Adrenal gland (tissue), 12 donors: ENCODE results near the gene UBTF. TPM values are rescaled to one million over a fixed set of nuclear protein-coding genes. Genes with fewer than 3 reads are reported as not detected.
A peak's percentile ranks its signal among the peaks of the same experiment; 100 is the strongest.

Experiments
- DNase-seq, 7 donors: peaks; one replicate each; pipeline ENCODE4 v3.0.0-alpha.2; 2019 to 2020
- H3K27ac ChIP-seq, 5 donors: fragments of 200-600 bp; sonication (generic) in 4 of 5; 1 replicate in 3 of 5; 2 replicates in 2 of 5; pipeline versions ENCODE4 v1.5.1 to v1.8.0; 2016 to 2020; ENCODE audit warnings: mild to moderate bottlenecking in 1 of 5
- H3K27me3 ChIP-seq: fragments of 200-600 bp; 2 replicates; pipeline ENCODE4 v1.8.0; 2021
- H3K36me3 ChIP-seq, 2 donors: fragments of 200-600 bp; replicated peaks in 1 of 2; 1 replicate in 1 of 2; 2 replicates in 1 of 2; pipeline versions ENCODE4 v1.5.1 to v1.8.0; 2018 to 2022
- H3K4me1 ChIP-seq, 2 donors: fragments of 200-600 bp; replicated peaks in 1 of 2; 1 replicate in 1 of 2; 2 replicates in 1 of 2; pipeline versions ENCODE4 v1.5.1 to v1.8.0; 2018 to 2021
- H3K4me3 ChIP-seq, 4 donors: fragments of 200-600 bp; sonication (generic) in 3 of 4; one replicate each; pipeline ENCODE4 v1.5.1; 2016 to 2018
- H3K9me3 ChIP-seq, 3 donors: fragments of 200-600 bp; sonication (generic) in 1 of 3; replicated peaks in 1 of 3; 1 replicate in 2 of 3; 2 replicates in 1 of 3; pipeline versions ENCODE4 v1.5.1 to v1.8.0; 2016 to 2021
- POLR2A ChIP-seq, 2 donors: fragments of 450-650 bp; IDR thresholded peaks; one replicate each; pipeline ENCODE4 v1.6.1; 2017; ENCODE audit warnings: antibody characterized with exemption in 2 of 2, mild to moderate bottlenecking in 2 of 2, moderate library complexity in 1 of 2
- WGBS, 4 donors: extraction: QIAGEN DNeasy Blood & Tissue Kit in 2 of 4; methylation state at CpG; one replicate each; pipeline versions ENCODE4 v1.1.5 to v1.1.7; 2013 to 2017; 5-methylcytosine and 5-hydroxymethylcytosine counted together
- intact Hi-C, 2 donors: fragments of 100-400 bp; cut with DNase I; formaldehyde crosslinking; loops; one replicate each; pipeline versions ENCODE4 v1.14.1 to v1.15.0; 2022 to 2023
- polyA plus RNA-seq, 3 donors: library from polyadenylated mRNA; stranded (reverse); fragments of 200-250 nt in 2 of 3; fragments of 350-450 nt in 1 of 3; fragmentation: Illumina TruSeq in 1 of 3; extraction: RNeasy Lipid Tissue Mini Kit (QIAGEN cat#74804) in 1 of 3; gene quantifications; one replicate each; pipeline ENCODE4 v1.2.3, GENCODE V29; 2013 to 2014
- total RNA-seq, 9 donors: library from RNA; depleted of rRNA in 4 of 9; stranded (reverse); fragments of >200 nt in 4 of 9; fragments of 120-200 nt in 1 of 9; fragmentation: NEBNext Ultra II Directional in 1 of 9; extraction: Animal tissue kit (Norgen Biotek cat#: 25700) in 1 of 9; gene quantifications; one replicate each; pipeline versions ENCODE4 v1.1.0 to v1.2.4, GENCODE V29; 2013 to 2023
- TF ChIP-seq, protein P1 (sequence below), 6 experiments: fragments of 450-650 bp in 4 of 6; fragments of 200-600 bp in 2 of 6; sonication (generic) in 1 of 6; IDR thresholded peaks; 1 replicate in 5 of 6; 2 replicates in 1 of 6; pipeline versions ENCODE4 v1.5.1 to v1.8.0; 2016 to 2021; ENCODE audit warnings: antibody characterized with exemption in 6 of 6, mild to moderate bottlenecking in 2 of 6, moderate library complexity in 1 of 6
- donor health status: healthy with polysubstance abuse.
- donor health status: Bipolar disorder and iron deficiency.
- donor health status: DM: yes; HTN: yes; CAD: no.
- donor health status: DM: no; HTN: no; CAD: no.
- donor health status: DM: no; HTN: no; CAD: no.
- donor health status: DM: yes; HTN: yes; CAD: no.

Gene UBTF
- total and polyA plus RNA-seq, 12 donors = 37.1 to 92.6 (median 64.3) TPM

DNA sequence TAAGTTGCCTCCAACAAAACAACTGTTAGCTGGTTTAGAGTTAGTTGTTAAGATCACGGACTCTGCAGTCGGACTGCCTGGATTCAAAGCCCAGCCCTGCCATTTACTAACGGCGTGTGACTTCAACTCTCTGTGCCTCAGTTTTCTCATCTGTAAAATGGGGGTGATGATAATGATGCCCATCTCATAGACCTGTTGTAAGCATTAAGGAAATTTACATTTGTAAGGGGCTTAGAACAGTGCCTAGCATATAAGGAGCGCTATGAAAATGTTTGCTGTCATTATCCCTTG lies 47.6 kb upstream of the UBTF start:
- TF ChIP-seq, protein P1, sequence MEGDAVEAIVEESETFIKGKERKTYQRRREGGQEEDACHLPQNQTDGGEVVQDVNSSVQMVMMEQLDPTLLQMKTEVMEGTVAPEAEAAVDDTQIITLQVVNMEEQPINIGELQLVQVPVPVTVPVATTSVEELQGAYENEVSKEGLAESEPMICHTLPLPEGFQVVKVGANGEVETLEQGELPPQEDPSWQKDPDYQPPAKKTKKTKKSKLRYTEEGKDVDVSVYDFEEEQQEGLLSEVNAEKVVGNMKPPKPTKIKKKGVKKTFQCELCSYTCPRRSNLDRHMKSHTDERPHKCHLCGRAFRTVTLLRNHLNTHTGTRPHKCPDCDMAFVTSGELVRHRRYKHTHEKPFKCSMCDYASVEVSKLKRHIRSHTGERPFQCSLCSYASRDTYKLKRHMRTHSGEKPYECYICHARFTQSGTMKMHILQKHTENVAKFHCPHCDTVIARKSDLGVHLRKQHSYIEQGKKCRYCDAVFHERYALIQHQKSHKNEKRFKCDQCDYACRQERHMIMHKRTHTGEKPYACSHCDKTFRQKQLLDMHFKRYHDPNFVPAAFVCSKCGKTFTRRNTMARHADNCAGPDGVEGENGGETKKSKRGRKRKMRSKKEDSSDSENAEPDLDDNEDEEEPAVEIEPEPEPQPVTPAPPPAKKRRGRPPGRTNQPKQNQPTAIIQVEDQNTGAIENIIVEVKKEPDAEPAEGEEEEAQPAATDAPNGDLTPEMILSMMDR (IDR thresholded peaks at IDR 0.05) = no peak
- TF ChIP-seq POLR2A (IDR thresholded peaks at IDR 0.05) = no peak
- H3K4me3 ChIP-seq = no peak overlapping the region

DNA sequence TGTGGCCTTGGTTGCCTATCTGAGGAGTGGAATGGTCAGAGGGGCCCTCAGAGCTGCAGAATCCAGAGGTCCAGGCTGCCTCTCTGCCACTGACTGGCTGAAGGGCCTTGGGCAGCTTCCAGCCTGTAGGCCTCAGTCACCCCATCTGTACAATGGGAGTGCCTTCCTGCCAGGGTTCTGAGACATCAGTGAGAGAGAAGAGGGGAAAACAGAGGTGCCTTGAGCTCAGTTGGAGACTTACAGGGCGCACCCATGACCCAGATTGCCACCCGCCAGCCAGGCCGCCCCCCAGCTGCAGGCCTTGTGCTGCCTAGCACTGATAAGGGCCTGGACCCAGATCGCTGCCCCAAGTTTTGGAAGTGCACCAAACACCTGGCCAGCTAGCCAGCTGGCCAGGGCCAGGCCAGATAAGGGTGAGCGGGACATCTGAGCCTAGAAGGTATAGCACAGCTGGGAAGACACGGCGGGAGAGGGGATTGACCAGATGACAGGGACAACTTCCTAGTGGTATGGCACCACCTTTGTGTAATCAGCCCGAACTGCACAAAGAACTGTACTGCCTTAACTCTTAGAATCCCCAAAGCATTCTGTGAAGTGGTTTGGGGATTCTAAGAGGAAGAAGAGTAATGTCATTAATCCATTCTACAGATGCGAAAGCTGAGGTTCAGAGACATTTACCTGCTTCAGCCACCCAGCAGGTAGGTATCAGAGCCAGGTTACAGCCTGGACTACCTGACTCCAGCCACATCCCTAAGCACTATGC lies 47.1 kb upstream of the UBTF start:
- H3K27me3 ChIP-seq = no peaks in the 10 kb centered on the region
- H3K4me1 ChIP-seq = no peaks in the 10 kb centered on the region
- TF ChIP-seq POLR2A (IDR thresholded peaks at IDR 0.05) = no peak
- TF ChIP-seq, protein P1 (IDR thresholded peaks at IDR 0.05) = peak in 1 of 6 experiments; percentile 20
- H3K9me3 ChIP-seq = no peaks in the 10 kb centered on the region
- no peak overlapping the region for H3K4me3 ChIP-seq
- intact Hi-C loops = no loop called here
- peak in 5 of 7 donors; percentile 24 to 64 (median 46) for DNase-seq
- 45 to 59% (median 55%) methylated on average over 6 to 9 of the region's 9 CpGs for WGBS, 4 donors
- H3K36me3 ChIP-seq = no peaks in the 10 kb centered on the region
- H3K27ac ChIP-seq = no peak overlapping the region

More for the DNA sequence above, 47.6 kb upstream of the UBTF start:
- whole genome bisulfite sequencing, 4 donors = 88 to 93% (median 90%) methylated on average over 5 of the region's 5 CpGs
- no peak overlapping the region for H3K27ac ChIP-seq
- no peaks in the 10 kb centered on the region for H3K4me1 ChIP-seq
- intact Hi-C loops = no loop called here
- no peaks in the 10 kb centered on the region for H3K36me3 ChIP-seq
- no peaks in the 10 kb centered on the region for H3K9me3 ChIP-seq
- no peaks in the 10 kb centered on the region for H3K27me3 ChIP-seq
- DNase-seq = no peak

GRCh38 chr17:44263345-44263902 lies 43.9 kb upstream of the UBTF start:
- Histone ChIP-seq H3K9me3 (no peaks in the 10 kb centered on the region), H3K27me3 (no peaks in the 10 kb centered on the region), H3K4me1 (no peaks in the 10 kb centered on the region), H3K27ac (no peak overlapping the region), H3K36me3 (no peaks in the 10 kb centered on the region), H3K4me3 (no peak overlapping the region)
- intact Hi-C loops = no loop called here
- TF ChIP-seq, protein P1 (IDR thresholded peaks at IDR 0.05) = no peak
- no peak for TF ChIP-seq POLR2A (IDR thresholded peaks at IDR 0.05)
- no peak for DNase-seq
- WGBS, 4 donors = 80 to 94% (median 92%) methylated on average over 7 of the region's 7 CpGs

DNA sequence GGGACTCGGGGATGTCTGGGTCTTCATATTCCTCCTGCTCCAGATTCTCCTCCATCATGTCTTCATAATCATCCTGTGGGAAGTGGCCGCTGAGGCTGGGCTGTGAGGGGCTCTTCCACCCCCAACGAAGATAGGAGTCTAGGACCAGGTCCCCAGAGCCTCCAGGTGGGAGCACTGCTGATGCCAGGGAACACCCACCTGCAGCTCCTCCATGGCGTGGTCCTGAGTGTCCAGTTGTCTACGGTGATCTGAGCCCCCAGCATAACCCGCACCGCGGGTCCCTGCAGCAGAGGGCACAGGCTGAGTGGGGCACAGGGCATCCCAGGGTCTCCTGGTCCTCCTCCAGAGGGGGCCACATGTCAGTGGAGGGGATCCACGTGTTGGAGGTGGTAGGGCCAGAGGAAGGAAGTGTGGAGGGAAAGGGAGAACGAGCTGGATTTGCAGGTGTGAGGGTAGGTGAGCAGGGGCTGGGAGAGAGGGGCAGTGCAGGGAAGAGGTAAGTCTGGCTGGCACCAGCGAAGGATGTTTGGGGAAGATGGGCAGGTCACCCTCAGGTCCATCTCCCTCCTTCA lies 43.3 kb upstream of the UBTF start:
- no peaks in the 10 kb centered on the region for H3K36me3 ChIP-seq
- TF ChIP-seq, protein P1 (IDR thresholded peaks at IDR 0.05) = no peak
- no peak for TF ChIP-seq POLR2A (IDR thresholded peaks at IDR 0.05)
- H3K27me3 ChIP-seq = no peaks in the 10 kb centered on the region
- intact Hi-C loops = no loop called here
- no peaks in the 10 kb centered on the region for H3K9me3 ChIP-seq
- 68 to 83% (median 81%) methylated on average over 5 to 11 of the region's 11 CpGs for WGBS, 4 donors
- no peak overlapping the region for H3K27ac ChIP-seq
- H3K4me1 ChIP-seq = no peaks in the 10 kb centered on the region
- no peak overlapping the region for H3K4me3 ChIP-seq
- DNase-seq = no peak
